Hepatocyte (in vitro differentiated cells): ENCODE data around the gene CNOT6L.

Experiments
- EZH2phosphoT487 ChIP-seq: fragments of 200-600 bp; sonication (generic); IDR thresholded peaks from one replicate; pipeline ENCODE4 v1.6.1; 2018; ENCODE audit warnings: antibody characterized with exemption, mild to moderate bottlenecking, low read depth, moderate library complexity; ENCODE audit not compliant: unreplicated experiment, severe bottlenecking
- TF ChIP-seq, protein P1 (sequence below): fragments of 200-600 bp; sonication (generic); IDR thresholded peaks from 2 replicates; pipeline ENCODE4 v1.5.1; 2016; ENCODE audit warnings: antibody characterized with exemption, mild to moderate bottlenecking; ENCODE audit not compliant: poor library complexity

DNA sequence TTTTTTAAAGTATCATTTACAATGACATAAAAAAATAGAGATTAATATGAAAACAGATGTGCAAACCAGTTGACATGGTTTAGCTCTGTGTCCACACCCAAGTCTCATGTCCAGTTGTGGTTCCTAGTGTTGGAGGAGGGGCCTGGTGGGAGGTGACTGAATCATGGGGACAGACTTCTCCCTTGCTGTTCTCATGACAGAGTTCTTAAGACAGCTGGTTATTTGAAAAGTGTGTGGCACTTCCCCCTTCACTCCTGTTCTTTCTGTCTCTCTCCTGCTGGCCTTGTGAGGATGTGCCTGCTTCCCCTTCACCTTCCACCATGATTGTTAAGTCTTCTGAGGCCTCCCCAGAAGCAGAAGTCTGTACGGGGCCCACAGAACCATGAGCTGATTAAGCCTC is 23.8 kb downstream of the CNOT6L start:
- TF ChIP-seq EZH2phosphoT487, result no peak
- TF ChIP-seq, protein P1, sequence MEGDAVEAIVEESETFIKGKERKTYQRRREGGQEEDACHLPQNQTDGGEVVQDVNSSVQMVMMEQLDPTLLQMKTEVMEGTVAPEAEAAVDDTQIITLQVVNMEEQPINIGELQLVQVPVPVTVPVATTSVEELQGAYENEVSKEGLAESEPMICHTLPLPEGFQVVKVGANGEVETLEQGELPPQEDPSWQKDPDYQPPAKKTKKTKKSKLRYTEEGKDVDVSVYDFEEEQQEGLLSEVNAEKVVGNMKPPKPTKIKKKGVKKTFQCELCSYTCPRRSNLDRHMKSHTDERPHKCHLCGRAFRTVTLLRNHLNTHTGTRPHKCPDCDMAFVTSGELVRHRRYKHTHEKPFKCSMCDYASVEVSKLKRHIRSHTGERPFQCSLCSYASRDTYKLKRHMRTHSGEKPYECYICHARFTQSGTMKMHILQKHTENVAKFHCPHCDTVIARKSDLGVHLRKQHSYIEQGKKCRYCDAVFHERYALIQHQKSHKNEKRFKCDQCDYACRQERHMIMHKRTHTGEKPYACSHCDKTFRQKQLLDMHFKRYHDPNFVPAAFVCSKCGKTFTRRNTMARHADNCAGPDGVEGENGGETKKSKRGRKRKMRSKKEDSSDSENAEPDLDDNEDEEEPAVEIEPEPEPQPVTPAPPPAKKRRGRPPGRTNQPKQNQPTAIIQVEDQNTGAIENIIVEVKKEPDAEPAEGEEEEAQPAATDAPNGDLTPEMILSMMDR, result no peak
